ENCODE measurements around the gene MYO5C. TPM values are rescaled to one million over a fixed set of nuclear protein-coding genes. Genes with fewer than 3 reads are reported as not detected.

MYO5C gene
- total and polyA plus RNA-seq, 2 of the 4 experiments (the other 2 are of a cell fraction) = under 0.01 to 0.03 TPM

GRCh38 chr15:52171807-52172206 lies 123.8 kb downstream of the MYO5C start:
- POLR2A ChIA-PET (ENCODE audit: unreplicated experiment) = interaction anchor here (0.6 kb wide), 1 partner anchor 657 kb away, joined by 18 read pairs; no protein-coding TSS in a partner anchor
- no peak overlapping the region for H3K4me3 ChIP-seq (ENCODE audit: insufficient read depth, low read depth, low read length)
- H3K14ac ChIP-seq (replicated peaks; ENCODE audit: low read depth, low read length) = no peak overlapping the region
- H2BK120ac ChIP-seq (ENCODE audit: low read depth, low read length) = no peak overlapping the region
- ATAC-seq (ENCODE audit: low read depth) (no peak), DNase-seq (no peak)
- no CpG with 5 or more reads among the region's 1 CpG for WGBS, 2 experiments (ENCODE audit: extremely low coverage in 2 of 2, insufficient read length in 1 of 2)
- no peak overlapping the region for H2AFZ ChIP-seq (replicated peaks; ENCODE audit: low read length, poor library complexity)
- H3K23ac ChIP-seq (ENCODE audit: low read depth, low read length) = no peak overlapping the region
- BruUV-seq (replicated peaks) = no TSS peak
- H2BK5ac ChIP-seq (ENCODE audit: low read depth, low read length, poor library complexity, severe bottlenecking) = no peak overlapping the region
- no peaks in the 10 kb centered on the region for H3K4me1 ChIP-seq (ENCODE audit: control insufficient read depth, insufficient read depth, low read length)
- H3K4me2 ChIP-seq (ENCODE audit: low read depth, low read length) = no peak overlapping the region
- no peak overlapping the region for H3K9ac ChIP-seq (ENCODE audit: low read depth, low read length)
- H3K27ac ChIP-seq (ENCODE audit: insufficient read depth, low read length) = no peak overlapping the region
- H4K91ac ChIP-seq (ENCODE audit: insufficient read depth, low read depth, low read length) = no peak overlapping the region
- H3K36me3 ChIP-seq (ENCODE audit: control insufficient read depth, insufficient read depth, low read length) = no peaks in the 10 kb centered on the region
- dilution Hi-C loops (cut with HindIII; ENCODE audit: low sequenced_read_pairs, unreplicated experiment) (no loop called here), intact Hi-C loops (cut with micrococcal nuclease) (no loop called here), in situ Hi-C loops (cut with MboI; ENCODE audit: low sequenced_read_pairs) (no loop called here)
- H3K18ac ChIP-seq (ENCODE audit: low read depth, low read length) = no peak overlapping the region
- no peak overlapping the region for H2BK15ac ChIP-seq (ENCODE audit: low read depth, low read length)
- H3K56ac ChIP-seq (ENCODE audit: extremely low read depth, insufficient read depth, low read length) = no peak overlapping the region
- no peaks in the 10 kb centered on the region for H3K9me3 ChIP-seq (ENCODE audit: control insufficient read depth, insufficient read depth, low read length)
- H3K4ac ChIP-seq (ENCODE audit: low read depth, low read length) = no peak overlapping the region
- no peaks in the 10 kb centered on the region for H4K20me1 ChIP-seq (ENCODE audit: insufficient read depth, low read length)
- no peak overlapping the region for H2AK5ac ChIP-seq (ENCODE audit: low read depth, low read length)
- H3K9me1 ChIP-seq (ENCODE audit: insufficient read depth, low read length) = no peaks in the 10 kb centered on the region; the same call in 1 of the 2 replicates
- TF ChIP-seq, protein P1, sequence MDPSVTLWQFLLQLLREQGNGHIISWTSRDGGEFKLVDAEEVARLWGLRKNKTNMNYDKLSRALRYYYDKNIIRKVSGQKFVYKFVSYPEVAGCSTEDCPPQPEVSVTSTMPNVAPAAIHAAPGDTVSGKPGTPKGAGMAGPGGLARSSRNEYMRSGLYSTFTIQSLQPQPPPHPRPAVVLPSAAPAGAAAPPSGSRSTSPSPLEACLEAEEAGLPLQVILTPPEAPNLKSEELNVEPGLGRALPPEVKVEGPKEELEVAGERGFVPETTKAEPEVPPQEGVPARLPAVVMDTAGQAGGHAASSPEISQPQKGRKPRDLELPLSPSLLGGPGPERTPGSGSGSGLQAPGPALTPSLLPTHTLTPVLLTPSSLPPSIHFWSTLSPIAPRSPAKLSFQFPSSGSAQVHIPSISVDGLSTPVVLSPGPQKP (IDR thresholded peaks at IDR 0.05; ENCODE audit: borderline replicate concordance, low read depth, low read length) = no peak
- no peak for TF ChIP-seq POLR2A (IDR thresholded peaks at IDR 0.05; ENCODE audit: low read depth, low read length)
- TF ChIP-seq NFE2L2 (IDR thresholded peaks at IDR 0.05; ENCODE audit: low read depth, low read length) = no peak
- TF ChIP-seq RCOR1 (IDR thresholded peaks at IDR 0.05; ENCODE audit: insufficient replicate concordance, low read length) = no peak
- TF ChIP-seq CTCF (conservative IDR thresholded peaks at IDR 0.05; ENCODE audit: low read depth, low read length) = no peak
- no peak for TF ChIP-seq MXI1 (IDR thresholded peaks at IDR 0.05; ENCODE audit: borderline replicate concordance, low read depth, low read length)
- no peak for TF ChIP-seq FOS (IDR thresholded peaks at IDR 0.05; ENCODE audit: low read depth, low read length)
- H2BK20ac ChIP-seq (ENCODE audit: low read depth, low read length) = no peak overlapping the region
- no peak overlapping the region for H4K8ac ChIP-seq (ENCODE audit: low read depth in 2 of 2, low read length in 2 of 2)
- H4K5ac ChIP-seq (ENCODE audit: low read depth, low read length) = no peak overlapping the region
- no peaks in the 10 kb centered on the region for H3K27me3 ChIP-seq (ENCODE audit: control insufficient read depth, insufficient read depth, low read length)
- no peak overlapping the region for H2AK9ac ChIP-seq (replicated peaks; ENCODE audit: low read depth, low read length, poor library complexity)
- CTCF ChIA-PET = interaction anchor here (0.6 to 1.4 kb wide), 2 partner anchors 37 to 508 kb away, joined by 3 read pairs; no protein-coding TSS in a partner anchor
- peaks cover 5 to 24% of the 10 kb centered on the region in 2 experiments; a peak in 3 of 4 replicates for H3K79me1 ChIP-seq (ENCODE audit: low read depth in 1 of 2, low read length in 2 of 2)
